PC-3 (cell line): ENCODE data around the gene CRIM1.

ENCODE experiments used
- EZH2 ChIP-seq: fragments of 300-600 bp; sonication (generic); IDR thresholded peaks from one replicate; pipeline ENCODE4 v1.6.1; 2017; ENCODE audit warnings: antibody characterized with exemption, mild to moderate bottlenecking, low read length; ENCODE audit not compliant: unreplicated experiment
- TF ChIP-seq, protein P1 (sequence below): fragments of 300-600 bp; sonication (generic); conservative IDR thresholded peaks from 2 replicates; pipeline ENCODE4 v1.5.1; 2017; ENCODE audit warnings: antibody characterized with exemption, low read depth, mild to moderate bottlenecking, low read length

- TF ChIP-seq, protein P1, sequence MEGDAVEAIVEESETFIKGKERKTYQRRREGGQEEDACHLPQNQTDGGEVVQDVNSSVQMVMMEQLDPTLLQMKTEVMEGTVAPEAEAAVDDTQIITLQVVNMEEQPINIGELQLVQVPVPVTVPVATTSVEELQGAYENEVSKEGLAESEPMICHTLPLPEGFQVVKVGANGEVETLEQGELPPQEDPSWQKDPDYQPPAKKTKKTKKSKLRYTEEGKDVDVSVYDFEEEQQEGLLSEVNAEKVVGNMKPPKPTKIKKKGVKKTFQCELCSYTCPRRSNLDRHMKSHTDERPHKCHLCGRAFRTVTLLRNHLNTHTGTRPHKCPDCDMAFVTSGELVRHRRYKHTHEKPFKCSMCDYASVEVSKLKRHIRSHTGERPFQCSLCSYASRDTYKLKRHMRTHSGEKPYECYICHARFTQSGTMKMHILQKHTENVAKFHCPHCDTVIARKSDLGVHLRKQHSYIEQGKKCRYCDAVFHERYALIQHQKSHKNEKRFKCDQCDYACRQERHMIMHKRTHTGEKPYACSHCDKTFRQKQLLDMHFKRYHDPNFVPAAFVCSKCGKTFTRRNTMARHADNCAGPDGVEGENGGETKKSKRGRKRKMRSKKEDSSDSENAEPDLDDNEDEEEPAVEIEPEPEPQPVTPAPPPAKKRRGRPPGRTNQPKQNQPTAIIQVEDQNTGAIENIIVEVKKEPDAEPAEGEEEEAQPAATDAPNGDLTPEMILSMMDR: no peak
- TF ChIP-seq EZH2: no peak
These were observed 56.4 kb downstream of the CRIM1 start for GRCh38 chr2:36411962-36412444.
